Stimulated activated CD4-positive, alpha-beta T cell treated with anti-CD3 and anti-CD28 coated beads, TNF-alpha, amount 100 ng/mL, for 4 hours (primary cell): ENCODE measurements around the gene ETF1.

ENCODE experiments used
- DNase-seq, 3 experiments: peaks; one replicate each; pipeline ENCODE4 v3.0.0-alpha.2; 2020; ENCODE audit warnings: low read depth in 3 of 3

The ETF1 gene

DNA sequence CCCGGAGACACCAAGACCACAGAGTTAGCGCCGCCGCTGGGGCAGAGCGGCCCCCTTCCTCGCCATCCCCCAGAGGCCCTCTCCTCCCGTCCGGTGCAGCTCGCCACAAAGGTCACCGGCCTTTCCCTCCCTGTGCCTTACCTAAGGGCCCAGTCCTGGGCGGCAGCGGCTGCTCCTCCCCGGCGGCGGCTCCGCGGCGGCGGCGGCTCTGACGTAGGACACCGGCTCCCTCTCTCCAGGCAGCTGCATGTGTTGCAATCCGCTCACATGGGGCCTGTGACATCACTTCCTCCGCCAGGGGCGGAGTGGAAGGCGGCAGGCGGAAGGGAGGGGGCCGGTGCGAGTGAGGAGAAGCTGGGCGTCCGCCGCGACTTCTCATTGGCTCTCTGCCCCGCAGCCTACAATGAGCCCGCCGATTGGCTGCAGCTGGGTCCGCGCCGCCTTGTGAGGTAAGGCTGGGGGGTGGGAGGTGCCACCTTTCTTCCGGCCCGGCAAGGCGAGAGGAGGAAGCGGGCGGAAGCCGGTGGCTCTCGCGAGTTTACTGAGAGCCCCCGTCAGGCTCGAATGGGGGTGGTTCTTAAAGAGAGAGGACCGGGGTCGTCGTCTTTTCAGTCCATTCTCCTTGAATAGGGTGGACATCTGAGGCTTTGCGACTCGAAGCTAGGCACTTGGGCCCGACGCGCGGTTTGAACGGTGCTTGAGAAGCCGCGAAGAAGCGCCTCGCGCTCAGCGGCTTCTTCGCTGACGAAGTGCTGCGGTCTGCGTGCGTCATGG is at the start of gene ETF1:
Gene ETF1 (minus strand): TSS at position 281 of the 774 bp plus-strand sequence. CDS start 318 bp downstream, outside the sequence.
- peak; percentile 93 to 100 (median 99) for DNase-seq

GRCh38 chr5:138588013-138588788 is 45.2 kb upstream of the ETF1 start:
- DNase-seq = no peak

- DNase-seq = no peak
Observed at GRCh38 chr5:138585157-138585556, 42.1 kb upstream of the ETF1 start.

- DNase-seq = no peak
Observed at GRCh38 chr5:138583984-138584637, 41.1 kb upstream of the ETF1 start.

GRCh38 chr5:138582959-138583358 is 39.9 kb upstream of the ETF1 start:
- no peak for DNase-seq

DNA sequence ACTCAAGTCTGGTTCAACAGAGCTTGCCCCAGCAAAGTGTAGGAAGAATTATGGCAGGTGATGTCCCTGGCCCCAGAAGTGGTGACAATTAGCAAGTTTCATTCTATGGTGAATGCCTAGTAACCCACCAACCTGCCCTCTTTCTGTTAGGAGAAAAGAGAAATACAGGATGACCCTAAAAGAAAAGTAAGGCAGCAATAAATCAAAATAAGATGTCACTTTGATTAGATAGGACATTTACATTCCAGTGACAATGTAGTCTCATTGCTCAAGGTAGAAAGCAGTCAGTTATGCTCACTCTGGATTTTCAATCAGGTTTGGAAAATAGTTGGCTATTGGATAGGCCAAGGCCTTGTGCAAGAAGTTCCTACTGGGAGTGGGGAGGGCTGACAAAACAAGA is 37.7 kb upstream of the ETF1 start:
- DNase-seq = no peak

GRCh38 chr5:138580001-138580400 is 37.0 kb upstream of the ETF1 start:
- DNase-seq = no peak

DNA sequence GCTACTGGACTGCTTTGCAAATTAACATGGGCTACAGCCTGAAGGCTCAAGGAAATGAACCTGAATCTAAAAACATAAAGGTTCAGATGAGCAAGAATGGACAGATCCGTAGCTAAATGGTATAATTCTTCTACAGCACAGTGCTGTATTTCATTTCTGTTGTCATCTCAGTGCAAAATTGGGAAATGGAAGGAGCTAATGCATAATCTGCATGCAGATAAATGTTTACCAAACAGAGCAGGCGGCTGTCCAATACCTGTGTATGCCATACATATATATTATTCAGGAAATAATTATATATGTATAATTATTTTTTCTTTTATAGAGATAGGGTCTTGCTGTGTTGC is 36.5 kb upstream of the ETF1 start:
- DNase-seq = no peak

- no peak for DNase-seq
Observed at GRCh38 chr5:138577452-138577851, 34.4 kb upstream of the ETF1 start.

- DNase-seq = peak; percentile 89 to 95 (median 92)
Observed at GRCh38 chr5:138575194-138576015, 32.4 kb upstream of the ETF1 start, which contains the start of gene HSPA9. TSS of gene HSPA9 (minus strand) at chr5:138575401. CDS start at chr5:138575318, 83 bp downstream.

GRCh38 chr5:138574744-138575193 is 31.7 kb upstream of the ETF1 start:
- no peak for DNase-seq

GRCh38 chr5:138573949-138574670 is 31.1 kb upstream of the ETF1 start:
- DNase-seq = no peak

- no peak for DNase-seq
Observed at GRCh38 chr5:138573223-138573622, 30.2 kb upstream of the ETF1 start.

DNA sequence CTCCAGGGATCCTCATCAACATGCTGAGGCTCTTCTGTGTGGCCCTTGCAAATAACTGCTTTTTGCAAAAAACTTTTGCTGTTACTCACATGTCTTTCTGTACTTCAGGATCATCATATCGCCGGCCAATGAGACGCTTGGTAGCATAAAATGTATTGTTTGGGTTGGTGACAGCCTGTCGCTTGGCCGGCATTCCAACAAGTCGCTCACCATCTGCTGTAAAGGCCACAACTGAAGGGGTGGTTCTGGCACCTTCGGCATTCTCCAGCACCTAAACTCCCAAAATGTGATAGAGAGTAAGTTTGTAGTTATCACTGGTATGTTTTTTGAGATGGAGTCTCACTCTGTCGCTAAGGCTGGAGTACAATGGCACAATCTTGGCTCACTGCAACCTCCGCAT is 27.8 kb upstream of the ETF1 start:
- no peak for DNase-seq

DNA sequence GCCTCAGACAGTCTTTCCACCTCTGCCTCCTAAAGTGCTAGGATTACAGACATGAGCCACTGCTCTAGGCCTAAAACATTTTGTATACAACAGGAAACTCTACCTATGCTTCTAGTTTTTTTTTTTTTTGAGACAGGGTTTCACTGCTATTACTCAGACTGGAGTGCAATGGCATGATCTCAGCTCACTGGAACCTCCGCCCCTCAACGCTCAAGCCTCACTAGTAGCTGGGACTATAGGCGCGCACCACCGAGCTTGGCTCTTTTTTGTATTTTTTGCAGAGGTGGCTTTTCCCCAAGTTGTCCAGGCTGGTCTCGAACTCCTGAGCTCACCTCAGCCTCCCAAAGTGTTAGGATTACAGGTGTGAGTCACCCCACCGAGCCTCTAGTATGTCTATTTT is 26.7 kb upstream of the ETF1 start:
- DNase-seq = no peak

- DNase-seq = no peak
Observed at GRCh38 chr5:138568061-138568824, 25.2 kb upstream of the ETF1 start.

DNA sequence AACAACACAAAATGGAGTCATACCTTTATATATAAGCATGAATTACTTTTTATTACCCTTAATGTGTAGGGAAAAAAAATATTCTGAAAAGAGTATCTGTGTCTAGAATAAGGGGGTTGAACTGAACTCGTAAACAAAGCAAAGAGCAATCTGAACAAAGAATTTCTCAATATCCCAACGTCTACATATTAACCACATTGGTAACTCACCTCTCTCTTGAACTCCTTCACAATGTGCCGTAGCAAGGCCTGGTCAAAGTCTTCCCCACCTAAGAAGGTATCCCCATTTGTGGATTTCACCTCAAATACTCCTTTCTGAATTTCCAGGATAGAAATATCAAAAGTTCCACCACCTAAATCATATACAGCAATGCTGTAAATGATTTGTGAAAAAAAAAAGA is 23.8 kb upstream of the ETF1 start:
- no peak for DNase-seq

DNA sequence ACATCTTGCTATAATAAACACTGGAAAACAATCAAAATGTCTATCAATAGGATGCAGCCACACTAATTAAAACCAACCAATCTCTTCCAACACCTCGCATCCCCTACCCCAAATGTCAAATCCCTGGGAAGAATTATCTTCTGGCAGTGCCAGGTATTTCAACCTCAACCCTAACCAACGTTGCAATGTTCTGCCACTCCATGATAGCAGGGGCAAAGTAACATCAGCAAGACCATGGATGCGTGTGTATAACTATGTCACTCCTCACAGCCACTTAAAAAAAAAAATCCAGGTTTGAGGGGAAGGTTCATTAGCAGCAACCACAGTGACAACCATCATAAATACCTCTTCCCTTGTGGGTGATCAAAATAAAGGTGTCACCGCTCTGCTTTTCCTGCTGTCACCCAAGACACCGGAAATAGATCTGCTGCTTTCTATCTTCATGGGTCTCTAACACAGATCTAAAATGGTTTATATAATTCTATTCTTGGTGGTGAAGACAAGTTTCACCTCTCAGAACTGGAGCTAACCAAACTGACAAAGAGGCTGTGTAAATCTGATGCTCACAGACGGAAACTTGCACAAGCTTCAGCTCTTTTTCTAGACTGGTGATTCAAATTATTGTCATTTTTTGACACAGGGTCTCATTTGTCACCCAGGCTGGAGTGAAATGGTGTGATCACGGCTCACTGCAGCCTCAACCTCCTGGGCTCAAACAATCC is 22.2 kb upstream of the ETF1 start:
- DNase-seq = no peak

- no peak for DNase-seq
Observed at GRCh38 chr5:138564242-138564641, 21.2 kb upstream of the ETF1 start.
